HFFc6 (cell line): Measurements from ENCODE around the gene PLEKHA6. TPM values are rescaled to one million over a fixed set of nuclear protein-coding genes. Genes with fewer than 3 reads are reported as not detected.

Source experiments
- DNase-seq: peaks from one replicate; pipeline ENCODE4 v3.0.0-alpha.2; 2018
- H3K27ac Mint-ChIP-seq: 2 replicates; pipeline ENCODE4 v1.8.0; 2020; ENCODE audit warnings: mild to moderate bottlenecking, mixed read lengths
- H3K27me3 Mint-ChIP-seq: 2 replicates; pipeline ENCODE4 v1.8.0; 2021; ENCODE audit warnings: mild to moderate bottlenecking, moderate library complexity, mixed read lengths; ENCODE audit not compliant: insufficient read depth
- H3K36me3 Mint-ChIP-seq: 2 replicates; pipeline ENCODE4 v1.8.0; 2021; ENCODE audit warnings: low read depth, mixed read lengths
- H3K4me1 Mint-ChIP-seq: 2 replicates; pipeline ENCODE4 v1.8.0; 2020; ENCODE audit warnings: low read depth, mixed read lengths
- H3K4me3 Mint-ChIP-seq: 2 replicates; pipeline ENCODE4 v1.8.0; 2020; ENCODE audit warnings: mild to moderate bottlenecking, moderate library complexity, mixed read lengths
- H3K9me3 Mint-ChIP-seq: 2 replicates; pipeline ENCODE4 v1.8.0; 2020; ENCODE audit warnings: mild to moderate bottlenecking, mixed read lengths
- total RNA-seq, 6 experiments: library from RNA; stranded (reverse); fragmentation: NEBNext Ultra II Directional; extraction: Animal tissue kit (Norgen Biotek cat#: 25700); gene quantifications; 2 replicates in 1 of 6; 3 replicates in 5 of 6; pipeline ENCODE4 v1.2.3, GENCODE V29; 2021
- TF ChIP-seq, protein P1 (sequence below): fragments of 200-600 bp; sonication (generic); IDR thresholded peaks from 2 replicates; pipeline ENCODE4 v1.5.0; 2021; ENCODE audit warnings: antibody characterized with exemption, mild to moderate bottlenecking

The PLEKHA6 gene
- total RNA-seq, 6 experiments from 2014 or later: 1.3 to 2.4 (median 1.5) TPM

DNA sequence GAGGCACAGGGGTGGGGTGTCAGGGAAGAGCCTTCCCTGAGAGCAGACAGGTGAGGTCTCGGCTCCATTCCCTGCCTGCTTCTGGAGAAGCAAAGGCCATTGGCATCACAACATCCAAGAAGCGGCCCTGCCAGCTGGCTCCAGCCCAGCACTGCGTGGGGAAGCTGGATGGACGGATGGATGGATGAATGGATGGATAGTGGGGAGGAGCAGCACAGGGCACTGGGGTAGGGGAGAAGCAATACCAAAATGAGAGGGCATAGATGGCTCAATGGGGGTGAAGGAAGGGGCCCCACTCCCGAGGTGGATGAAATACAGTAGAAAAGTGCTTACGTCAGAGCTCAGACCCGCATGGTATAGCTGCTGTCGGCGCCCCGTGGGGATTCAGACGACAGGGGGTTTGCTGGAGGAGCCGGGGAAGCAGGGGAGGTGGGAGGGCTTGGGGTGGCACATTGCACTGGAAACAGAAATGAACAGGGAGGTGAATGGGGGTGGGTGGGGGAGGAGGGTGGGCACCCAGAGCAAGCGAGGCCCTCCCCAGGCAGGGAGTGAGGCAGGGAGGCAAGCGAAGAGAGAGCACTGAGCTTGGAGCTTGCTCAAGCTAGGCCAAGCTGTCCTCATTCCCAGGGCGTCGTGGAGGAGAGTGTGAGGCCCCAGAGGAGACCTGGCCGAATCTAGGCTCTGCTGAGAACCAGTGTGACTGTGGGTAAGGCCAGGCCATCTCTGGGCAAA lies 136.4 kb downstream of the PLEKHA6 start:
- no peak for DNase-seq
- no peaks in the 10 kb centered on the region for H3K36me3 Mint-ChIP-seq
- H3K27ac Mint-ChIP-seq: no peak overlapping the region
- no peak overlapping the region for H3K4me3 Mint-ChIP-seq
- no peaks in the 10 kb centered on the region for H3K4me1 Mint-ChIP-seq
- H3K9me3 Mint-ChIP-seq: no peaks in the 10 kb centered on the region
- H3K27me3 Mint-ChIP-seq: peaks cover 10% of the 10 kb centered on the region; the same call in 1 of the 2 replicates
- TF ChIP-seq, protein P1, sequence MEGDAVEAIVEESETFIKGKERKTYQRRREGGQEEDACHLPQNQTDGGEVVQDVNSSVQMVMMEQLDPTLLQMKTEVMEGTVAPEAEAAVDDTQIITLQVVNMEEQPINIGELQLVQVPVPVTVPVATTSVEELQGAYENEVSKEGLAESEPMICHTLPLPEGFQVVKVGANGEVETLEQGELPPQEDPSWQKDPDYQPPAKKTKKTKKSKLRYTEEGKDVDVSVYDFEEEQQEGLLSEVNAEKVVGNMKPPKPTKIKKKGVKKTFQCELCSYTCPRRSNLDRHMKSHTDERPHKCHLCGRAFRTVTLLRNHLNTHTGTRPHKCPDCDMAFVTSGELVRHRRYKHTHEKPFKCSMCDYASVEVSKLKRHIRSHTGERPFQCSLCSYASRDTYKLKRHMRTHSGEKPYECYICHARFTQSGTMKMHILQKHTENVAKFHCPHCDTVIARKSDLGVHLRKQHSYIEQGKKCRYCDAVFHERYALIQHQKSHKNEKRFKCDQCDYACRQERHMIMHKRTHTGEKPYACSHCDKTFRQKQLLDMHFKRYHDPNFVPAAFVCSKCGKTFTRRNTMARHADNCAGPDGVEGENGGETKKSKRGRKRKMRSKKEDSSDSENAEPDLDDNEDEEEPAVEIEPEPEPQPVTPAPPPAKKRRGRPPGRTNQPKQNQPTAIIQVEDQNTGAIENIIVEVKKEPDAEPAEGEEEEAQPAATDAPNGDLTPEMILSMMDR: no peak

DNA sequence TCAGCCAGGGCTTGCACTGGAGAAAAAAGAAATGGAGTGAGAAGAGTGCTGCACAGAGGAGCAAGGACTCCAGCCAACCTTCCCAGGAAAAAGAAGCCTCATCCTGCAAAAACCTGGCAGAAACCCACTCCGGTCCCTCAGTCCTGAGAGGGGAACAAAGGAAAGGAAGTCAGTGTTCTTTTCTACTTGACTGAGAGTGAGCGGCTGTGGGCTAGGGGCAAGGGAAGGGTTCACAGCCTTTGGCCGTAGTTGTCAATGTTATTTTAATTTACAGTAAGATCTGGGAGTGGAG lies 137.0 kb downstream of the PLEKHA6 start:
- Mint-ChIP-seq H3K27me3 (peaks cover 14% of the 10 kb centered on the region; the same call in 1 of the 2 replicates), H3K9me3 (no peaks in the 10 kb centered on the region), H3K27ac (no peak overlapping the region), H3K4me3 (no peak overlapping the region), H3K4me1 (no peaks in the 10 kb centered on the region), H3K36me3 (no peaks in the 10 kb centered on the region)
- no peak for DNase-seq
- TF ChIP-seq, protein P1: no peak

DNA sequence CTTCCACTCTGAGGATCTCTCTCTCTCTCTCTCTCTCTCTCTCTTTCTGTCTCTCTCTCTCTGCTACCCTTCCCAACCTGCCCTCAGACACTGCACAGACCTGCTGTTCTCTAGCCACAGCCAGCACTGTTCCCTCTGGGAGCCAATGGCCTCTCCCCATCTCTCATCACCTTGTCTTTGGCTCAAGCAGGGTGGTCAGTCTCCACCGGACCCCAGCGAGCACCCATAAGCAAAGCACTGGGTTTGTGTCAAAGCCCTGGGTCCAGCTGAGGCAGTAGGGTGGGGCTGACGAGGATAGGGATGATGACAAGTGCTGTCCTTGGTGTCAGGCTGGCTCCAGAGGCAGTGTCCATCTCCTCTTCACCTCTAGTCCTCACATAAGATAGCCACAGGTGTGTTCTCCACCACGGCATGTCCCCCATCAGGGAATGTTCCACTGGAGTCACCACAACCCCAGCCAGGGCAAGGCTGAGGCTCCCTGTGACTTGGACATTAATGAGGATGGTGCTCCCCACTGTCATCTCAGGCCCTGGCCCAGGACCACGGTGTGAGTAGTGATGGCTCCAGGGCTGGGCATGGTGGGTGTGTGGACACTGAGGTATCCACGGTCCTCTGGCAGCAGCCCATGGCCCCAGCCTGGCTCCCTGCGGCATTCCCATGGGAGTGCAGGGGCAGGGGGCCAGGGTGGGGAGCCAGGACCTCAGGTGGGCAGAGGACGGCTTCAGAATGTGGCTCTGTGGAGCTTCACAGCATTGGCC lies 137.5 kb downstream of the PLEKHA6 start:
- TF ChIP-seq, protein P1: no peak
- Mint-ChIP-seq H3K36me3 (no peaks in the 10 kb centered on the region), H3K4me3 (no peak overlapping the region), H3K27ac (no peak overlapping the region), H3K27me3 (peaks cover 14% of the 10 kb centered on the region; the same call in 1 of the 2 replicates), H3K9me3 (no peaks in the 10 kb centered on the region), H3K4me1 (no peaks in the 10 kb centered on the region)
- DNase-seq: no peak

DNA sequence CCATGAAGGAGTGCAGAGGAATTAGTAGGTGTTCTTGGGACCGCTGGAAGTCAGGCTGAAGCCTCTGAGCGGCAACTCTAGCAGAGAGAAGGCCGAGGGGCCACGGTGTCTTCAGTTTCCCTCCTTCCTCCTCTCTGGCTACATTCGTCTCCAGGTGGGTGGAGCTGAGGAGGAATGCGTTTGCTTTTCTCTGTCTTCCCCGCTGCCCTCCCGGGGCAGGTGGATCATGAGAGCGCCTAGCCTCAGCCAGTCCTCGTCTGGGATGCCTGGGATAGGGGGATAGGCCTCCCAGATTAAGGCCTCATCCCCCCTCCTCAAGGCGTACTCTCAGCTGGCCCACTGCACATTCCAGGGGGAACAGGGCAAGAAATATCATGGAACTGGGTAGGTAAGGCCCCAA lies 138.5 kb downstream of the PLEKHA6 start:
- Mint-ChIP-seq H3K27ac (no peak overlapping the region), H3K27me3 (peaks cover 14% of the 10 kb centered on the region; the same call in 1 of the 2 replicates), H3K4me3 (no peak overlapping the region), H3K36me3 (no peaks in the 10 kb centered on the region), H3K9me3 (no peaks in the 10 kb centered on the region), H3K4me1 (no peaks in the 10 kb centered on the region)
- DNase-seq: no peak
- TF ChIP-seq, protein P1: no peak

DNA sequence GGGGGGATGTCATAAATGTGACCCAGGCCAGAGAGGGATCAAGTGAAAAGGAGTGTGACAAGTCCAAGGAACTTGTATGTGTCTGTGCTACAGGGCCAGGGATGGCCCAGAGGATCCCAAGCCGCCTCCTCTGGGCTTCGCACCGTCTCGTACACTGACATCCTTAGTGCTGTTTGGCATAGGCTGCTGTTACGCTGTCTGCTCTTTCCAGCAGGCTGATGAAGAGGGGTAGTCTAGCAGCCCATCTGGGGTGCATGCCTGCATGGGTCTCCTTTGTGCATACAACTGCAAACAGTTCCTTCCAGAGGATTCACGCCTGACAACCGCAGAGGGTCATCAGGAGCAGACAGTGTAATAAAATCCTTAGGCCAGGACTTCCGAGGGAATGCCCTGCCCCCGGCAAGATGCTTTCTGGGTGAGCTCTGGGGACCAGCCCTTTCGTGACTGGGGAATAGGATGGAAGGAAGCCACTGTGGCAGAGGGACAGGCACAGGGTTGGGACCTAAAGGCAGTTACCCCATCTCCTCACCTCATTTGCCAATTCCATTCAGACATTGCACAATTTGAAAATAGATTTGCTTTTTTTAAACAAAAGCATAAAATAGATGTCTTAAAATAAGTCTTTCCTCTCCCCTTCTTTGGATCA lies 139.6 kb downstream of the PLEKHA6 start:
- Mint-ChIP-seq H3K27ac (no peak overlapping the region), H3K36me3 (no peaks in the 10 kb centered on the region), H3K4me1 (no peaks in the 10 kb centered on the region), H3K9me3 (no peaks in the 10 kb centered on the region), H3K4me3 (no peak overlapping the region), H3K27me3 (peaks cover 14% of the 10 kb centered on the region; the same call in 1 of the 2 replicates)
- TF ChIP-seq, protein P1: no peak
- DNase-seq: no peak
